ENCODE measurements around the gene TMEM163.
"Not testable (repeated sequence)": the region's sequence is repeated elsewhere in the genome, so short reads cannot be mapped to it uniquely, and the experiment has no call there.

Gene TMEM163

GRCh38 chr2:134567666-134568065 lies 151.1 kb downstream of the TMEM163 start:
- H3K27ac ChIP-seq = no peak overlapping the region
- H3K4me3 ChIP-seq = no peak overlapping the region

- H3K4me3 ChIP-seq, H3K27ac ChIP-seq: not testable (repeated sequence)
These were observed 153.8 kb downstream of the TMEM163 start for GRCh38 chr2:134564955-134565354.

GRCh38 chr2:134564549-134564948 lies 154.3 kb downstream of the TMEM163 start:
- Histone ChIP-seq H3K4me3 (no peak overlapping the region), H3K27ac (no peak overlapping the region)

GRCh38 chr2:134558208-134558830 lies 160.5 kb downstream of the TMEM163 start:
- no peak overlapping the region for H3K4me3 ChIP-seq
- H3K27ac ChIP-seq = no peak overlapping the region

- Histone ChIP-seq H3K27ac (no peak overlapping the region), H3K4me3 (no peak overlapping the region)
These were observed 163.4 kb downstream of the TMEM163 start for GRCh38 chr2:134555411-134555810.

- Histone ChIP-seq H3K27ac (no peak overlapping the region), H3K4me3 (no peak overlapping the region)
These were observed 165.1 kb downstream of the TMEM163 start for GRCh38 chr2:134553657-134554056.

- Histone ChIP-seq H3K27ac (no peak overlapping the region), H3K4me3 (no peak overlapping the region)
These were observed 168.1 kb downstream of the TMEM163 start for GRCh38 chr2:134550566-134551164.

GRCh38 chr2:134549104-134549503 lies 169.7 kb downstream of the TMEM163 start:
- H3K4me3 ChIP-seq = no peak overlapping the region

GRCh38 chr2:134540990-134541389 lies 177.8 kb downstream of the TMEM163 start:
- Histone ChIP-seq H3K4me3 (no peak overlapping the region), H3K27ac (no peak overlapping the region)

More at GRCh38 chr2:134549104-134549503, 169.7 kb downstream of the TMEM163 start:
- H3K27ac ChIP-seq = no peak overlapping the region

GRCh38 chr2:134539981-134540380 lies 178.8 kb downstream of the TMEM163 start:
- Histone ChIP-seq H3K4me3 (no peak overlapping the region), H3K27ac (no peak overlapping the region)

- H3K27ac ChIP-seq = no peak overlapping the region
- H3K4me3 ChIP-seq = no peak overlapping the region
These were observed 181.1 kb downstream of the TMEM163 start for GRCh38 chr2:134537702-134538101.

GRCh38 chr2:134537121-134537520 lies 181.7 kb downstream of the TMEM163 start:
- no peak overlapping the region for H3K4me3 ChIP-seq
- H3K27ac ChIP-seq = no peak overlapping the region

GRCh38 chr2:134536296-134536695 lies 182.5 kb downstream of the TMEM163 start:
- no peak overlapping the region for H3K4me3 ChIP-seq
- no peak overlapping the region for H3K27ac ChIP-seq

GRCh38 chr2:134532537-134532936 lies 186.3 kb downstream of the TMEM163 start:
- no peak overlapping the region for H3K4me3 ChIP-seq
- no peak overlapping the region for H3K27ac ChIP-seq

GRCh38 chr2:134527381-134527780 lies 191.4 kb downstream of the TMEM163 start:
- Histone ChIP-seq H3K27ac (no peak overlapping the region), H3K4me3 (no peak overlapping the region)

GRCh38 chr2:134522496-134523455 lies 196.0 kb downstream of the TMEM163 start:
- no peak overlapping the region for H3K27ac ChIP-seq
- no peak overlapping the region for H3K4me3 ChIP-seq

- Histone ChIP-seq H3K27ac (no peak overlapping the region), H3K4me3 (no peak overlapping the region)
These were observed 200.7 kb downstream of the TMEM163 start for GRCh38 chr2:134518101-134518500.

GRCh38 chr2:134515137-134515536 lies 203.7 kb downstream of the TMEM163 start:
- no peak overlapping the region for H3K4me3 ChIP-seq
- no peak overlapping the region for H3K27ac ChIP-seq

- Histone ChIP-seq H3K27ac (no peak overlapping the region), H3K4me3 (no peak overlapping the region)
These were observed 205.4 kb downstream of the TMEM163 start for GRCh38 chr2:134513465-134513804.

- H3K27ac ChIP-seq = no peak overlapping the region
- no peak overlapping the region for H3K4me3 ChIP-seq
These were observed 205.9 kb downstream of the TMEM163 start for GRCh38 chr2:134512734-134513464.

Measured in skin epidermis (tissue), 12 donors.